PFSK-1 (cell line): ENCODE results near the gene SCMH1.

Experiments used
- FOXP2 ChIP-seq: optimal IDR thresholded peaks from 2 replicates; pipeline ENCODE3; 2011; ENCODE audit warnings: borderline replicate concordance, control low read depth, inconsistent platforms; ENCODE audit not compliant: insufficient read depth; ENCODE audit errors: extremely low read length, extremely low read depth
- POLR2AphosphoS5 ChIP-seq: IDR thresholded peaks from 2 replicates; pipeline ENCODE4 v1.6.1; 2012; ENCODE audit warnings: low read depth, mild to moderate bottlenecking, control low read depth, low read length, moderate library complexity
- REST ChIP-seq, 2 experiments: IDR thresholded peaks; 2 replicates each; pipeline versions ENCODE4 v1.6.1 to v1.8.0; 2011 to 2012; ENCODE audit warnings: low read depth in 2 of 2, low read length in 2 of 2, control low read depth in 1 of 2, inconsistent platforms in 1 of 2, mild to moderate bottlenecking in 1 of 2, moderate library complexity in 1 of 2; ENCODE audit not compliant: insufficient read depth in 1 of 2
- SIN3A ChIP-seq: IDR thresholded peaks from 2 replicates; pipeline ENCODE4 v1.6.1; 2012; ENCODE audit warnings: mild to moderate bottlenecking, low read length, moderate library complexity, borderline replicate concordance; ENCODE audit not compliant: insufficient read depth
- TAF1 ChIP-seq: IDR thresholded peaks from 2 replicates; pipeline ENCODE4 v1.6.1; 2012; ENCODE audit warnings: low read length, control low read depth, borderline replicate concordance; ENCODE audit not compliant: insufficient read depth

GRCh38 chr1:41235893-41236292, 6.2 kb downstream of the SCMH1 start:
- TF ChIP-seq TAF1, result no peak
- no peak for TF ChIP-seq POLR2AphosphoS5
- no peak for TF ChIP-seq SIN3A
- TF ChIP-seq REST (IDR thresholded peaks at IDR 0.05; ENCODE audit: insufficient read depth in 1 of 2, low read depth in 2 of 2, low read length in 2 of 2), result no peak
- TF ChIP-seq FOXP2, result no peak
